Astrocyte (in vitro differentiated cells and primary cell): ENCODE measurements around the gene SPATA31D4. TPM values are rescaled to one million over a fixed set of nuclear protein-coding genes. Genes with fewer than 3 reads are reported as not detected.

ENCODE experiments used
- DNase-seq: peaks from one replicate; pipeline ENCODE4 v3.0.0-alpha.2; 2010; ENCODE audit warnings: low read depth
- FAIRE-seq: peaks from 2 replicates; lab custom pipeline; 2011; peaks lifted over from hg19 to GRCh38; lab: Jason Lieb, UNC
- H2AFZ ChIP-seq: 2 replicates; pipeline ENCODE4 v1.6.0; 2012; ENCODE audit warnings: low read depth, low read length, inconsistent platforms
- H3K27ac ChIP-seq: 2 replicates; pipeline ENCODE4 v1.5.1; 2011; ENCODE audit warnings: low read depth, low read length, inconsistent platforms
- H3K27me3 ChIP-seq: 2 replicates; pipeline ENCODE4 v1.6.0; 2011; ENCODE audit warnings: low read length, inconsistent platforms; ENCODE audit not compliant: insufficient read depth
- H3K36me3 ChIP-seq: 2 replicates; pipeline ENCODE4 v1.5.1; 2011; ENCODE audit warnings: low read length, inconsistent platforms; ENCODE audit not compliant: insufficient read depth
- H3K4me1 ChIP-seq: 2 replicates; pipeline ENCODE4 v1.5.1; 2011; ENCODE audit warnings: low read length, inconsistent platforms; ENCODE audit not compliant: insufficient read depth
- H3K4me2 ChIP-seq: 2 replicates; pipeline ENCODE4 v1.6.0; 2012; ENCODE audit warnings: low read length, inconsistent platforms
- H3K4me3 ChIP-seq: 2 replicates; pipeline ENCODE4 v1.5.1; 2011; ENCODE audit warnings: low read depth, mild to moderate bottlenecking, low read length, inconsistent platforms; ENCODE audit not compliant: insufficient read depth
- H3K79me2 ChIP-seq: 2 replicates; pipeline ENCODE4 v1.6.0; 2012; ENCODE audit warnings: mild to moderate bottlenecking, low read length, inconsistent platforms; ENCODE audit not compliant: insufficient read depth
- H3K9ac ChIP-seq: 2 replicates; pipeline ENCODE4 v1.6.0; 2012; ENCODE audit warnings: mild to moderate bottlenecking, low read length, inconsistent platforms
- H3K9me3 ChIP-seq: 2 replicates; pipeline ENCODE4 v1.5.1; 2012; ENCODE audit warnings: low read depth, mild to moderate bottlenecking, low read length, inconsistent platforms; ENCODE audit not compliant: insufficient read depth
- H4K20me1 ChIP-seq: 2 replicates; pipeline ENCODE4 v1.6.0; 2012; ENCODE audit warnings: low read length, inconsistent platforms; ENCODE audit not compliant: insufficient read depth
- H3K27ac Mint-ChIP-seq: one replicate; pipeline ENCODE4 v1.8.0; 2021; ENCODE audit warnings: mild to moderate bottlenecking, mixed read lengths; ENCODE audit not compliant: unreplicated experiment
- H3K27me3 Mint-ChIP-seq: one replicate; pipeline ENCODE4 v1.8.0; 2021; ENCODE audit warnings: low read depth, mixed read lengths; ENCODE audit not compliant: unreplicated experiment
- H3K36me3 Mint-ChIP-seq: one replicate; pipeline ENCODE4 v1.8.0; 2021; ENCODE audit warnings: low read depth, mixed read lengths; ENCODE audit not compliant: unreplicated experiment
- H3K4me1 Mint-ChIP-seq: one replicate; pipeline ENCODE4 v1.8.0; 2021; ENCODE audit warnings: low read depth, mixed read lengths; ENCODE audit not compliant: unreplicated experiment
- H3K4me3 Mint-ChIP-seq: one replicate; pipeline ENCODE4 v1.8.0; 2021; ENCODE audit warnings: mild to moderate bottlenecking, moderate library complexity, mixed read lengths; ENCODE audit not compliant: unreplicated experiment
- H3K9me3 Mint-ChIP-seq: one replicate; pipeline ENCODE4 v1.8.0; 2021; ENCODE audit warnings: mild to moderate bottlenecking, mixed read lengths; ENCODE audit not compliant: unreplicated experiment
- CTCF ChIP-seq: IDR thresholded peaks from 2 replicates; pipeline ENCODE4 v1.5.1; 2011; ENCODE audit warnings: low read depth, mild to moderate bottlenecking, inconsistent platforms, low read length, moderate library complexity; ENCODE audit not compliant: insufficient read depth
- EZH2 ChIP-seq: IDR thresholded peaks from 2 replicates; pipeline ENCODE4 v1.6.1; 2012; ENCODE audit warnings: mild to moderate bottlenecking, low read length, inconsistent platforms; ENCODE audit not compliant: insufficient read depth
- total RNA-seq: library from RNA; stranded (reverse); gene quantifications from 2 replicates; pipeline ENCODE4 v1.2.1, GENCODE V29; 2021

SPATA31D4 gene
- total RNA-seq, 1 donor from 2014 or later, result not detected

GRCh38 chr9:81885602-81886001 lies 42.6 kb upstream of the SPATA31D4 start:
- no peaks in the 10 kb centered on the region for H3K9me3 Mint-ChIP-seq
- no peaks in the 10 kb centered on the region for H3K36me3 ChIP-seq
- H3K27me3 Mint-ChIP-seq, result peaks cover 3% of the 10 kb centered on the region
- FAIRE-seq (no peak), DNase-seq (no peak)
- H3K4me3 Mint-ChIP-seq, result no peak overlapping the region
- no peaks in the 10 kb centered on the region for H4K20me1 ChIP-seq
- H2AFZ ChIP-seq, result no peak overlapping the region
- no peaks in the 10 kb centered on the region for H3K27me3 ChIP-seq
- no peak overlapping the region for H3K4me3 ChIP-seq
- TF ChIP-seq EZH2 (no peak), CTCF (no peak)
- no peak overlapping the region for H3K27ac Mint-ChIP-seq
- H3K27ac ChIP-seq, result no peak overlapping the region
- no peaks in the 10 kb centered on the region for H3K9me3 ChIP-seq
- H3K36me3 Mint-ChIP-seq, result no peaks in the 10 kb centered on the region
- no peaks in the 10 kb centered on the region for H3K4me1 ChIP-seq
- H3K4me1 Mint-ChIP-seq, result no peaks in the 10 kb centered on the region
- no peaks in the 10 kb centered on the region for H3K79me2 ChIP-seq
- no peak overlapping the region for H3K9ac ChIP-seq
- H3K4me2 ChIP-seq, result no peak overlapping the region

GRCh38 chr9:81886665-81887064 lies 41.6 kb upstream of the SPATA31D4 start:
- FAIRE-seq, result no peak
- no peak overlapping the region for H3K27ac ChIP-seq
- DNase-seq, result no peak
- no peaks in the 10 kb centered on the region for H4K20me1 ChIP-seq
- no peaks in the 10 kb centered on the region for H3K4me1 ChIP-seq
- TF ChIP-seq CTCF, result no peak
- TF ChIP-seq EZH2, result no peak
- Mint-ChIP-seq H3K4me1 (no peaks in the 10 kb centered on the region), H3K9me3 (no peaks in the 10 kb centered on the region), H3K27ac (no peak overlapping the region), H3K27me3 (peaks cover 3% of the 10 kb centered on the region), H3K36me3 (no peaks in the 10 kb centered on the region), H3K4me3 (no peak overlapping the region)
- no peak overlapping the region for H3K4me3 ChIP-seq
- no peaks in the 10 kb centered on the region for H3K79me2 ChIP-seq
- no peak overlapping the region for H3K9ac ChIP-seq
- no peak overlapping the region for H3K4me2 ChIP-seq
- no peak overlapping the region for H2AFZ ChIP-seq
- no peaks in the 10 kb centered on the region for H3K9me3 ChIP-seq
- no peaks in the 10 kb centered on the region for H3K36me3 ChIP-seq
- H3K27me3 ChIP-seq, result no peaks in the 10 kb centered on the region

GRCh38 chr9:81890104-81890503 lies 38.1 kb upstream of the SPATA31D4 start:
- Mint-ChIP-seq H3K4me3 (no peak overlapping the region), H3K27me3 (peaks cover 3% of the 10 kb centered on the region), H3K27ac (no peak overlapping the region), H3K36me3 (no peaks in the 10 kb centered on the region), H3K4me1 (peaks cover 2% of the 10 kb centered on the region), H3K9me3 (no peaks in the 10 kb centered on the region)
- Histone ChIP-seq H3K36me3 (no peaks in the 10 kb centered on the region), H3K79me2 (no peaks in the 10 kb centered on the region), H3K9ac (no peak overlapping the region), H3K27ac (no peak overlapping the region), H4K20me1 (no peaks in the 10 kb centered on the region), H2AFZ (no peak overlapping the region), H3K4me1 (no peaks in the 10 kb centered on the region), H3K27me3 (no peaks in the 10 kb centered on the region), H3K4me3 (no peak overlapping the region), H3K9me3 (no peaks in the 10 kb centered on the region), H3K4me2 (no peak overlapping the region)
- TF ChIP-seq EZH2, result no peak
- no peak for FAIRE-seq
- DNase-seq, result no peak
